C4-2B (cell line): ENCODE data around the gene PPME1.

Experiments used
- ZFX ChIP-seq: fragments of 450-650 bp; IDR thresholded peaks from 2 replicates; pipeline ENCODE4 v1.6.1; 2017
- TF ChIP-seq, protein P1 (sequence below): fragments of 450-650 bp; conservative IDR thresholded peaks from 2 replicates; pipeline ENCODE4 v1.5.1; 2017; ENCODE audit warnings: mild to moderate bottlenecking

DNA sequence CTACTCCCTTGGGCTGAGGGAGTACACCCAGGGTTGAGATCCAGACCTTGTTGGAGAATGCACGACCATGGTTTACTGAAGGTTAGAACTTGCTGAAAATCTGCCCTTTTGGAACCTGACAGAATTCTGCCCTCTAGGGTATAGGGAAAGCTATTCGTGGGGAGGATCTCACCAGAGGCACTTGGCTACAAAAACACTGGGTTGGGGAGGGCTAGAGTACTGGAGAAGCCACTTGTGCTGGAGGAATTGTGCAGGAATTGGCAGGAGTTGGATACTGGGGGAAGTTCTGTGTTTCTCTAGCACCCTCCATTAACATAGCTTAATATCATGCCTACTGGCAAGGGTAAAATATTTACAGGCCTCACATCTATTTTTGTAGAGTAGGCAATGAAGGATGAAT is 55.8 kb downstream of the PPME1 start:
- TF ChIP-seq, protein P1, sequence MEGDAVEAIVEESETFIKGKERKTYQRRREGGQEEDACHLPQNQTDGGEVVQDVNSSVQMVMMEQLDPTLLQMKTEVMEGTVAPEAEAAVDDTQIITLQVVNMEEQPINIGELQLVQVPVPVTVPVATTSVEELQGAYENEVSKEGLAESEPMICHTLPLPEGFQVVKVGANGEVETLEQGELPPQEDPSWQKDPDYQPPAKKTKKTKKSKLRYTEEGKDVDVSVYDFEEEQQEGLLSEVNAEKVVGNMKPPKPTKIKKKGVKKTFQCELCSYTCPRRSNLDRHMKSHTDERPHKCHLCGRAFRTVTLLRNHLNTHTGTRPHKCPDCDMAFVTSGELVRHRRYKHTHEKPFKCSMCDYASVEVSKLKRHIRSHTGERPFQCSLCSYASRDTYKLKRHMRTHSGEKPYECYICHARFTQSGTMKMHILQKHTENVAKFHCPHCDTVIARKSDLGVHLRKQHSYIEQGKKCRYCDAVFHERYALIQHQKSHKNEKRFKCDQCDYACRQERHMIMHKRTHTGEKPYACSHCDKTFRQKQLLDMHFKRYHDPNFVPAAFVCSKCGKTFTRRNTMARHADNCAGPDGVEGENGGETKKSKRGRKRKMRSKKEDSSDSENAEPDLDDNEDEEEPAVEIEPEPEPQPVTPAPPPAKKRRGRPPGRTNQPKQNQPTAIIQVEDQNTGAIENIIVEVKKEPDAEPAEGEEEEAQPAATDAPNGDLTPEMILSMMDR = no peak
- no peak for TF ChIP-seq ZFX
